Upper lobe of left lung (tissue), 6 donors: Measurements from ENCODE around the gene DNAH8. TPM values are rescaled to one million over a fixed set of nuclear protein-coding genes. Genes with fewer than 3 reads are reported as not detected.

Experiments
- ATAC-seq, 2 donors: fragments of 200-7000 bp; cut with Tn5 transposase; one replicate each; pipeline ENCODE4 v1.9.1; 2022; ENCODE audit warnings: mild to moderate bottlenecking in 2 of 2, moderate library complexity in 2 of 2; ENCODE audit not compliant: low FRiP score in 2 of 2
- DNase-seq, 2 donors: peaks; one replicate each; pipeline ENCODE4 v3.0.0-alpha.2; 2019 to 2020
- H3K27ac ChIP-seq, 4 donors: fragments of 200-600 bp; sonication (generic); one replicate each; pipeline ENCODE4 v1.5.1; 2016 to 2019
- H3K27me3 ChIP-seq, 4 donors: fragments of 200-600 bp; sonication (generic); one replicate each; pipeline ENCODE4 v1.5.1; 2017 to 2019
- H3K36me3 ChIP-seq, 4 donors: fragments of 200-600 bp; sonication (generic); one replicate each; pipeline ENCODE4 v1.5.1; 2016 to 2019
- H3K4me1 ChIP-seq, 4 donors: fragments of 200-600 bp; sonication (generic); one replicate each; pipeline ENCODE4 v1.5.1; 2018 to 2019
- H3K4me3 ChIP-seq, 4 donors: fragments of 200-600 bp; sonication (generic); one replicate each; pipeline ENCODE4 v1.5.1; 2017 to 2019; ENCODE audit warnings: mild to moderate bottlenecking in 2 of 4, moderate library complexity in 1 of 4
- H3K9me3 ChIP-seq, 4 donors: fragments of 200-600 bp; sonication (generic); one replicate each; pipeline ENCODE4 v1.5.1; 2018 to 2019
- CTCF ChIP-seq, 6 experiments: fragments of 450-650 bp in 4 of 6; fragments of 200-600 bp in 2 of 6; sonication (generic) in 2 of 6; IDR thresholded peaks; one replicate each; pipeline ENCODE4 v1.5.1; 2016 to 2019; ENCODE audit warnings: antibody characterized with exemption in 6 of 6
- EP300 ChIP-seq, 4 donors: sonication (generic); formaldehyde crosslinking; IDR thresholded peaks; one replicate each; pipeline ENCODE4 v1.5.1; 2017; ENCODE audit warnings: antibody characterized with exemption in 4 of 4, control low read depth in 2 of 4
- POLR2A ChIP-seq, 4 donors: fragments of 450-650 bp; IDR thresholded peaks; one replicate each; pipeline ENCODE4 v1.5.1; 2016 to 2017; ENCODE audit warnings: antibody characterized with exemption in 4 of 4, mild to moderate bottlenecking in 2 of 4
- POLR2AphosphoS5 ChIP-seq, 2 donors: sonication (generic); formaldehyde crosslinking; IDR thresholded peaks; one replicate each; pipeline ENCODE4 v1.5.1; 2017; ENCODE audit warnings: antibody characterized with exemption in 2 of 2
- WGBS, 2 donors: methylation state at CpG; one replicate each; pipeline ENCODE4 v1.1.5; 2017 to 2018; 5-methylcytosine and 5-hydroxymethylcytosine counted together
- total RNA-seq, 6 donors: library from RNA; depleted of rRNA in 4 of 6; stranded (reverse); fragments of >200 nt in 4 of 6; gene quantifications; one replicate each; pipeline versions ENCODE4 v1.1.0 to v1.2.1, GENCODE V29; 2016 to 2021
- donor health status: DM: no; HTN: no; CAD: no; lungs with moderate emphysema.
- donor health status: DM: no; HTN: yes; CAD: no; lungs with severe emphysema.

Gene DNAH8
- total RNA-seq, 6 donors from 2014 or later, result under 0.01 to 0.24 (median 0.15) TPM; not detected in 2

GRCh38 chr6:38796850-38797249 lies 81.7 kb downstream of the DNAH8 start:
- DNase-seq, result no peak
- Histone ChIP-seq H3K36me3 (no peaks in the 10 kb centered on the region), H3K4me1 (no peaks in the 10 kb centered on the region), H3K27ac (no peak overlapping the region), H3K4me3 (no peak overlapping the region), H3K27me3 (no peaks in the 10 kb centered on the region), H3K9me3 (no peaks in the 10 kb centered on the region)
- TF ChIP-seq CTCF (IDR thresholded peaks at IDR 0.05), result no peak
- TF ChIP-seq POLR2A (IDR thresholded peaks at IDR 0.05), result no peak
- TF ChIP-seq POLR2AphosphoS5 (IDR thresholded peaks at IDR 0.05), result no peak
- TF ChIP-seq EP300 (IDR thresholded peaks at IDR 0.05), result no peak
- 80 to 87% methylated on average over 6 of the region's 6 CpGs for WGBS, 2 donors
- ATAC-seq, result no peak

- TF ChIP-seq EP300 (IDR thresholded peaks at IDR 0.05), result no peak
- TF ChIP-seq POLR2AphosphoS5 (IDR thresholded peaks at IDR 0.05), result no peak
- TF ChIP-seq CTCF (IDR thresholded peaks at IDR 0.05), result no peak
- no peak for TF ChIP-seq POLR2A (IDR thresholded peaks at IDR 0.05)
- ATAC-seq, result no peak
- no peaks in the 10 kb centered on the region for H3K9me3 ChIP-seq
- H3K27ac ChIP-seq, result no peak overlapping the region
- WGBS, 2 donors, result 75 to 82% methylated on average over 3 to 4 of the region's 4 CpGs
- no peak overlapping the region for H3K4me3 ChIP-seq
- H3K36me3 ChIP-seq, result no peaks in the 10 kb centered on the region
- H3K4me1 ChIP-seq, result no peaks in the 10 kb centered on the region
- no peaks in the 10 kb centered on the region for H3K27me3 ChIP-seq
- DNase-seq, result no peak
Observed at GRCh38 chr6:38797391-38797790, 82.3 kb downstream of the DNAH8 start.

GRCh38 chr6:38799529-38800184 lies 84.5 kb downstream of the DNAH8 start:
- 58 to 77% methylated on average over 2 of the region's 2 CpGs for WGBS, 2 donors

GRCh38 chr6:38801305-38801704 lies 86.2 kb downstream of the DNAH8 start:
- Histone ChIP-seq H3K9me3 (no peaks in the 10 kb centered on the region), H3K4me3 (no peak overlapping the region), H3K27ac (no peak overlapping the region), H3K27me3 (no peaks in the 10 kb centered on the region), H3K36me3 (no peaks in the 10 kb centered on the region), H3K4me1 (no peaks in the 10 kb centered on the region)
- 68 to 71% methylated on average over 4 of the region's 4 CpGs for WGBS, 2 donors
- no peak for TF ChIP-seq POLR2AphosphoS5 (IDR thresholded peaks at IDR 0.05)
- TF ChIP-seq POLR2A (IDR thresholded peaks at IDR 0.05), result no peak
- TF ChIP-seq CTCF (IDR thresholded peaks at IDR 0.05), result no peak
- no peak for TF ChIP-seq EP300 (IDR thresholded peaks at IDR 0.05)
- no peak for DNase-seq
- ATAC-seq, result no peak

More at GRCh38 chr6:38799529-38800184, 84.5 kb downstream of the DNAH8 start:
- TF ChIP-seq POLR2AphosphoS5 (IDR thresholded peaks at IDR 0.05) (no peak), EP300 (IDR thresholded peaks at IDR 0.05) (no peak), CTCF (IDR thresholded peaks at IDR 0.05) (no peak), POLR2A (IDR thresholded peaks at IDR 0.05) (no peak)
- H3K27ac ChIP-seq, result no peak overlapping the region
- no peak overlapping the region for H3K4me3 ChIP-seq
- DNase-seq (no peak), ATAC-seq (no peak)
- no peaks in the 10 kb centered on the region for H3K4me1 ChIP-seq
- H3K36me3 ChIP-seq, result no peaks in the 10 kb centered on the region
- no peaks in the 10 kb centered on the region for H3K9me3 ChIP-seq
- H3K27me3 ChIP-seq, result no peaks in the 10 kb centered on the region

- no peak overlapping the region for H3K27ac ChIP-seq
- DNase-seq (no peak), ATAC-seq (no peak)
- H3K4me3 ChIP-seq, result no peak overlapping the region
- H3K9me3 ChIP-seq, result no peaks in the 10 kb centered on the region
- no peaks in the 10 kb centered on the region for H3K27me3 ChIP-seq
- H3K36me3 ChIP-seq, result no peaks in the 10 kb centered on the region
- TF ChIP-seq POLR2A (IDR thresholded peaks at IDR 0.05), result no peak
- no peak for TF ChIP-seq CTCF (IDR thresholded peaks at IDR 0.05)
- no peak for TF ChIP-seq POLR2AphosphoS5 (IDR thresholded peaks at IDR 0.05)
- H3K4me1 ChIP-seq, result no peaks in the 10 kb centered on the region
Observed at GRCh38 chr6:38802497-38802896, 87.4 kb downstream of the DNAH8 start.
